Activated CD4-positive, alpha-beta T cell treated with anti-CD3 and anti-CD28 coated beads, Interleukin-2, amount 50 U/mL, for 48 hours (primary cell): ENCODE data around the gene LRRN3.

Source experiments
- DNase-seq, 2 experiments: peaks; one replicate each; pipeline ENCODE4 v3.0.0-alpha.2; 2020

LRRN3 gene

DNA sequence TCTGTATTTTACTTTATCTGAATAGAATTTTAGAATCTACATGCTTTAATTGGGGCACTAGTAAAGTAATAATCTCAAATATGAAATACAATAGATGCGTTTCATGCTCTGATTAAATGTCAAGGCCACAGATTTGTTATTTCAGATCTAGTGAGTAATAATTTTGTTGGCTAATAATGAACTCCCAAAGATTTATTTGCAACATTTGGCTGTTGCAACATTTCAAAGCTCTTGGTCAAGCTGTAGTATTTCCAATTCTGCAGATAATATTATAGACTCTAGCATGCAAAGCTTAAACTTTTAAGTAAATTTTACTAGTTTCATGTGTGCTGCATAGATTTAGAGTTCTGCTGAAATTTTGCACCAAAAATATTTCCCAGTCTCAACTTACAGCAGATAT, 16.7 kb downstream of the LRRN3 start:
- DNase-seq: no peak

DNA sequence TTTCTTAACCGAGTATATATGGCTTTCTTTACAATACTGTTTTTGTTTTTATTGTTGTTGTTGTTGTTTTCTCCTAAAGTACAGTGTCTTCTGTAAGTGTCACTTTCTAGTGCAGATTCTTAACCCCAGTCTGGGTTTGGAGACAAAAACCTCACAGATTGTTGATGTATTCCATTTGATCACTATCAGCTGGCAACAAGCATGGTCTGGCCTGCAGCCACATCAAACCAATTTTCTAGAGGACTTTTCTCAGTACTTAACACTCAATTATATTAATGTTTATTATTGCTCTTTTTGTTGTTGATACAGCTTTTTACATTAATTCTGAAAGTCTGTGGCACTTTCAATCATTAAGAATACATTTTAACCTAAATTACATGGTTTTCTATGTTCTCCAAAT, 17.1 kb downstream of the LRRN3 start:
- DNase-seq: no peak

DNA sequence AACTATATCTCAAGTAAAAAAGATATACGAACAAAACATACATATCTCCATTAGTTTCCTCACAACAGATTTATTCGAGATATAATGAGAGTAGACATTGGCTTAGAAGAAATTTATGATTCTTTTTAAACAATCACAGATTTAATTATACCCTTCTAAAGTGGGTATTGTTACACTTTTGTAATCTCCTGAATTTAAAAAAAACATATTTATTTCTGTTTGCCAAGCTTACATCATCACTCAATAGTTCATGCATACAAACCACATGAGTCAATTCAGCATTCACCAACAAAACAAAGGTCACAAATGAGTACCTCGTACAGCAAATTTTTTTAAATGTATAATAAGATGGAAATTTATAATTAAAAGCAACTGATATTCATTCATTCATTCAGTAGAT, 17.6 kb downstream of the LRRN3 start:
- no peak for DNase-seq

DNA sequence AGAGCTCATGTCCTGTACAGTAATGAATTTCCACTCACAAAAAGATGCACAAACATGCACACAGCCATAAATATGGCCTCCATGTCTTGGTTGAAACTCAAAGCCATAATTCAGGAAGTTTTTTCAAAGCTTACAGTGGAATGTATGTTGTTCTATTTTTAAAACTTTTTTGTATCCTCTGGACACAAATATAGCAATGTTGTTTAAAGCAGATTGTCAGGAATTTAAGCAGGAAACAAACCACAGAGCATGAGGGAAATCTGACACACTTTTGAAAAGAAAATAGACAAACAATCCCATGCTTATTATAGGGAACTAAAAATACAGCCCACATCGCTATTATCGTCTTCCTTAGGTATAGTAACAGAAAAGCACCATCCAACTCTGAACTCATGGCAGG, 21.5 kb downstream of the LRRN3 start:
- no peak for DNase-seq

DNA sequence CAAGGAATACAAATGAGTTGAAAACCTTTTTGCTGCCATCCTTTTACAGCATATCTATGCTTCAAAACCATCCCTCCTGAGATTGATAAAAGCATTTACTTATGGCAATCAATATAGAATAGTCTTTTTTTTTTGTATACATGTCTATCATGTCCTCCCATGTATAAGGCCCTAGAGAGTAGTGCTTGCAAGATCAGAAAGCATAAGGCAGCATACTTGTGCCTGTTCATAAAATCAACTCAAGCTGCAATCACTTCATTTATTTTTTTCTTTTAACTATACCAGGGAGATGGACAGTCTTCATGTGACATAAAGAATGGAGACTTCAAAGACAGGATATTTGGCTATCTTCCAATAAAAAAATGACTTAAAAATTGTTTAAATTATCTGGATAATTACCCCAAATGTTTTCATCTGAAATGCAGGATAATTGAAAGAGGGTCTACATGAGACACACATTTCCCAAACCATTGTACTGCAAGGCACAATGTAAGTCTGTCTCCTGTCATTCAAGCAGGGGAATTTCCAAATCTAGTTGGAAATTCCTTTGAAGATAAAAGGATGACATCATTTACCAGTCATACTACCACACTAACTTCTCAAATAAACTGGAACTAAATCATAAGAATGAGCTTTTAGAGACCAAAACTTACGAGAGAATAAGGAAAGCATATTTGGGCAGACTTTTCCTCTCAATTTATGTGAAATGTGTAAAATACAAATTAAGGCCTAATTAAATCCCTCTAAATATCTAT, 22.5 kb downstream of the LRRN3 start:
- no peak for DNase-seq

DNA sequence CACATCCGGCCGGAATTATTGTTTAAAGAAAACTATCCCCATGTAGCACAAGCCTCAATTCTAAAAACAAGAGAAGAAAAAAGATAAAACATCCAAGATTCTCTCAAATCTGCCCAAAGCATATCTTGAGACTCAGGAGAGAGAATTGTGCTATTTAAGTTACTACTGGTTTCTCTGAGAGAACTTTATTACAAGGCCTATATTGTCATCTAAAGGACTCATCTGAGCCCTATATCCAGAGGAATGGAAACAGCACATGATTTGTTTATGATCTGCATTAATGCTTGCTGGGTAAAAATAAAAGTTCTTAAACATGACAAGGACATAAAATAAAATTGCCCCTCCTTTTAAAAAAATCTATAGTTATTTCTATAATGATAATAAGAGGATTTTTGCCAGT, 25.0 kb downstream of the LRRN3 start:
- no peak for DNase-seq

DNA sequence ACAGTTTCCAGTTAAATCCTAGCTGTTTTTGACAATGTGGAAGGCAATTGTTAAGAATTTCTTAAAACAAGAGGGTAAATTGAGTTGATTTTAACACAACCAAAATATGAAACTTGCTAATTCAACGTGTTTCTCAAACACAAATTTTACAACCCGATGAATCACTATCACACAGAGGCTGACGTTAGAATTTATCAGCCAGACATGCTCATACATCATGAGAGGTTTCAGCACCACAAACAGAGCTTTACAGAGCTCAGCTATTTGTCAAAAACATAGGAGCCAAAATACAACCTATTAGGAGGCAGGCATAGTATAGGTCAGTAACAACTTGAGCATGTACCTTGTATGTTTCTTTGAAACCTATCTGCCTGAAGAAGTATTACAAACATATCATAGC, 36.1 kb downstream of the LRRN3 start:
- DNase-seq: no peak

DNA sequence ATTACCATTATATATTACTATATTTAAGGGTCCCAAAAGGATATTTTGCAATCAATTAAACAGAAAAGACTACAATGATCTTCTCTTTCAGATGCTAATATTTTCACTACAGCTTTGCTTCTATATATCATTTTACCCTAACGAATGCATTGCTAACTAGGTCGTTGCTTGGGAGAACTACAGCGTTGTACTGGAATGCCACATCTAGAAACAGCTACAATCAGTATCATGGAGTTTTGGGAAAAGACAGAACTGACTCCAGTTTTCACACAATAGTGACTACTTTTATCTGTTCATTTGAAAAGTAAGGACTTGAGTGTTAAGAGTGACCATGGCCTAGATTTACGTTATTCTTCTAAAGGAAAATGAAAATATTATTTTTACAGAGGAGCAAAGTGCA, 38.5 kb downstream of the LRRN3 start:
- no peak for DNase-seq

DNA sequence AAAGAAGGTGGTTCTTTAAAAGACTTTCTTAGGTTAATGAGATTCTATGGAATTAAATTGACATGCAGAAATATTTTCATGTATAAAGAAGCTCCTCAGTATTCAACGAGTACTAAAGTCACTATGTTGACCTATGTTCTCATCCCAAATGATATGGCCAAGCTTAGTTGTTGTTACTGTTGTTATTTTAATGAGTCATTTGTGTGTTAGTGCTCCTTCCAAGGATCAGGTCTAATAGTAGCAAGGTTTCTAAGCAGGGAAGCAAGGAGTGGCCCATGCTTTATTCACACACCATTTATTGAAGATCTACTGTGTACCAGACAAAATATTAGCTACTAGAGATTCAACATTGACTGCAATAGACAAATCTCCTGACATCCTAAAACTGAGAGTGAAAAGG, 41.9 kb downstream of the LRRN3 start:
- DNase-seq: no peak

DNA sequence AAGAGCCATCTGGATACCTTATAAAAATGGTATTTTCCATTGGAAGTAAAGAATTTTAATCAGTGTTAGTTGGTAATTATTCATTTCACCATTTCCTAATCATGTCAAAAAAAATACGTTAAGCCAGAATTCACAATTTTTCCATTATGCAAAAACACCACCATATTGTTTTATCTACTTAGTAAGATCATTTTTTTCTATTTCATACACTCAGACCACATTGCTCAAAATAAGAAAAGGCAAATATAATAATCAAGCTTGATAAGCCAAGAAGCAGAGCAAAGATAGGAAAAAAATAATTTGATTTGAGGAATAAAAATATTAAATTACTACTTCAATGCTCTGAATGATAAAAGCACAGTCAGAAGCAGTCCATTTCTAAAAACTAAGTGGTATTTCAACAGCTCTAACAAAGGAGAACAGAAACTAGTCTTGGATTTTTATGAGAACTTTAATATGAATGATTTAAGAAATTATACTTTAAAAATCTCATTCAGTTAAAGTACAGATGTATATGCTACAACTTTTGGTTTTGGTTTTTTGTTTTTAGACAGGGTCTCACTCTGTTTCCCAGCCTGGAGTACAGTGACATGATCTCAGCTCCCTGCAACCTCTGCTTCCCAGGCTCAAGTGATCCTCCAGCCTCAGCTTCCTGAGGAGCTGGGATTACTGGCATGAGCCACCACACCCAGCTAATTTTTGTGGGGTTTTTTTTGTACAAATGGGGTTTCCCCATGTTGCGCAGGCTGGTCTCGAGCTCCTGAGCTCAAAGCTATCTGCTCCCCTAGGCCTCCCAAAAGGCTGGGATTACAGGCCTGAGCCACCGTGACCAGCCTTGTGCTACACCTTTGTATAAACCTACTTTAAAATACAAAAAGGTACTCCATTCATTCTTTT, 46.6 kb downstream of the LRRN3 start:
- DNase-seq: peak; percentile 51 to 58

DNA sequence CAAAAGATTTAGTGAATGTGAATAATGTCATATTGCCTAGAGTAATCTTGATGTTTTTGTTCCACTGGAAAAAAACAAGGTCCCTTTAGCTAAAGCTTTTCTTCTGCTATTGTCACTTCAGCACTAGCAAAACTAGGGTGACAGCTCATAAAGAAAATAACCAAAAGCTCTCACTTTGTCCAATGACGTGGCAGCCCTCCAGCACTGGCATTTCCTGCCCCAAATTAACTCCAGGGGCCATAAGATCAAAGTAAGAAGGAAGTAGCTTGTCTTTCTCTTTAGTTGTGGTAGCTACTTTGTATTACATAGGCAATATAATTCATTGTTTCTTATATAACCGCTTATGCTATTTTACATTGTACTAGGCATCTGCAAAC, 47.3 kb downstream of the LRRN3 start:
- DNase-seq: peak; percentile 61 to 74

DNA sequence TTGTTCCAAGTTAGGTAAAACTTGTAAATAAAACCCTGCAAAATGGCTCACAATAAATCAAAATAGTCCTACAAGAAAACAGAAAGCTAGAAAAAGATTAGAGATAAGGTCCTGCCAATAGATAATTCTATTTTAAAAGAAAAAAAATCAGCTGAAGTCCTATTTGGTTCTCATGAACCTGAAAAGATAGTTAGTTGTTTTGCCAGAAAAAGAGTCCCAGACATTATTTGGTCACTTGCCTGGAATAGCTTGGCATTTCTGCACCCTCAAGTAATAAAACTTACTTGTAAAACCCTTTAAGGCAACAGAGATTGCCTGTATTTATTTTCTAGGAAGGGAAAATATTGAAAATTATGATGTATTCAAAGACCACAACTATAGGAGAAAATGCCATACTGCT, 47.7 kb downstream of the LRRN3 start:
- DNase-seq: no peak

DNA sequence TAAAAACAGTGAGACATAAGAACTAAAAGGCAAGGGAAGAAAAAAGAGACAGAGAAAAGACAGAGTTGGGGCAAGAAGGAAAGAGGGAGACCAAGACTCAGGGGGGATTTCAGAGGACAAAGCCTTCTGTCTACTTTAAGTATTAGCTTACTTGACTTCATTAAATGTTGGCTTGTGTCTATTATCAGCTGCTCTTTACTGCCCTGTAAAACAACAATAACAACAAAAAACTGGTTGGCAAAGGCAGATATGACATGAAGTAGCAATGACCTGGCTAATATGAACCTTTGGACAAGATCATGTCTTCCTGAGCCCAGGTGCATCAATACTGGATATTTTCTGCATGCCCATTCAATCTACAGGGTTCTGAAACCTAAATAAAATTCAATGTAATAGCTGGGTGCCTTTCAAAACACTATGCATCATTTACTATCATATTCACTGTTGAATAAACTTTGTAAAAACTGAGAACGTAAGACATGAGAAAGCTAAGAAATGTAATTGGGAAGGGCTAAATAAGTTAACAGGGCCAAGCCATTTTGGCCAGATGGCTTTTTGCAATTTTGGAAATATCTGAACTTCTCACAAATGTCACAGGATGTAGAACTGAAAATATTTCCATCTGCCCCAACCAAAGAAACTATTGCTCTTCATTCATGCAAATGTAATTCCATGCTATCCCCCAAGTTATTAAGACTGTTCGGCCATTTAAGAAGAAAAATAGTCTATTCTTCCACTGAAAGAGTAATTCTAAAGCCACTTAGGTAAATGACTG, 49.4 kb downstream of the LRRN3 start:
- DNase-seq: no peak

DNA sequence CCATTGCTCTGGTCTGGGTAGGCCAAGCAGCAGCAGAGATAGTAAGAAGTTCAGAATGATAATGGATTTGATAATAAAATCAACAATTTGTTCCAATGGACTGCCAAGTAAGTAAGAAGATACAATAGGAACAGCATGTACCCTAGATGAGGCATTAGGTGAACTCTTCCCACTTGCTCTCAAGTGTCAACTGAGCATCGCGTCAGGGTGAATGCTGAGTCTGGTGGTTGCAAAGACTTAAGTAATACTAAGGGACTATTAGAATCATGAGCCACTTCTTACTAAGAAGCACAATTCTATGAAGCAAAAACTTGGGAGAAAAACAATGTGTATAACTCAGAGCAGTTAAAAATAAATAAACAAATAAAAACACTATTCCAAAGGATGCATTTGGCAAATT, 54.5 kb downstream of the LRRN3 start:
- no peak for DNase-seq

DNA sequence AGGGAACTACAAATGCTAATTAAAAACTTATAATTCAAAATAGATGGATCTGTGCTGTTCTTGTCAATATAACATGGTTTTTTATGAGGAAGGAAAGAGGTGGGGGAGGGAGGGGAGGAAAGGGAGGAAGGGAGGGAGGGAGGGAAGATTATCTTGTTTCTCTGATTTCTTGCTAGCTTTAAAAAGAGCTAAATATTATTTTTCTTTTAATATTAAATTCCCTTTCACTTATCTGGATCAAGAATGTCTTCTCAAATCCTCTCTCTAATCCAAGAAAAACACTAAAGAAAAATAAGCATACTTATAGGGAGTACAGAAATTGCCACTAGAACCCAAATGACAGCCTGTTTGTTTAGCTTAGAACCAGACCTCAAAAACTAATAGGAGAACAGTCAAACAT, 55.2 kb downstream of the LRRN3 start:
- DNase-seq: no peak

DNA sequence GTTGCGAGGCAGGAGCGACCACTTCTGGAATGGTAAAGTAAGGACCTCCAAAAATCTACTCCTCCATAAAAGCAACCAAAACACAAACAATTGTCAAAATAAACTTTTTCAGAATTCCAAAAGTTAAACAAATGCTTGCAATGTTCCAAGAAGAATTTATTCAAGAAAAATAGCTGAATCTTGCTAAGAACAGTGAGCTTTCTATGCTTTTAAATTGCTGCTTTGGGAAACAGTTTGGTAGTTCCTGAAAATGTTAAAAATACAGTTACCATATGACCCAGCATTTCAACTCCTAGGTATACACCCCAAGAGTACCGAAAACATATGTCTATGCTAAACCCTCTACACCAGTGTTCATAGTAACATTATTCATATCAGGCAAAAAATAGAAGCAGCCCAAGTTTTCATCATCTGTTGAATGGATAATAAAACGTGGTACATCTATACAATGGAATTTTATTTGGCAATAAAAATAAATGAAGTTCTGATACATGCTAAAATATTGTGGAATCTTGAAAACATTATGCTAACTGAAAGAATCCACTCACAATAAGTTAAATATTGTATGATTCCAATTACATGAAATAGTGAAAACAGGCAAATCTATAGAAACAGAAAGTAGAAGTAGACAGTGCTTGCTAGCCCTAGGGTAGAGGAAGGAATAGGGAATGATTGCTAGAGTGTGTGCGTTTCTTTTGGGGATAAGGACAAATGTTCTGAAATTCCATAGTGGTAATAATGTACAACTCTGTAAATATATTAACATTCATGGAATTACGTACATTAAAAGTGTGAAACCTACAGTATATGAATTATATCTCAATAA, 57.0 kb downstream of the LRRN3 start:
- DNase-seq: no peak

DNA sequence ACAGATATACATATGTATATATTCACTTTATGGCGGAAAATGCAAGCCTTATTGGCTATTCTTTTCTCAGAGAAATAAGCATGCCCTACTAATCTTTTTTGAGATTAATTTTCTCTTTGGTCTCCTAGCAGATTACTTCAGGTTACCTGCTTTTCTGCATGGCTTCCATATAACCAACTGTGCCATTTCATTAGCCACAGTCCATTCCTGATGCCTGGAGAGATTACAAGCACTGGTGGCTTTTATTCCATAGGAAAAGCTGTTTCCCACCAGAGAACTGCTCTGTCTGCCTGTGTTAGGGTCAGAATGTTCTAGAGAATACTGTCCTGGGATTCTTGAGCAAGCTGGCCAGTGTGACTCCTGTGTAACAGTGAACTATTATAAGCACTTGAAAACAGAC, 59.8 kb downstream of the LRRN3 start:
- no peak for DNase-seq

DNA sequence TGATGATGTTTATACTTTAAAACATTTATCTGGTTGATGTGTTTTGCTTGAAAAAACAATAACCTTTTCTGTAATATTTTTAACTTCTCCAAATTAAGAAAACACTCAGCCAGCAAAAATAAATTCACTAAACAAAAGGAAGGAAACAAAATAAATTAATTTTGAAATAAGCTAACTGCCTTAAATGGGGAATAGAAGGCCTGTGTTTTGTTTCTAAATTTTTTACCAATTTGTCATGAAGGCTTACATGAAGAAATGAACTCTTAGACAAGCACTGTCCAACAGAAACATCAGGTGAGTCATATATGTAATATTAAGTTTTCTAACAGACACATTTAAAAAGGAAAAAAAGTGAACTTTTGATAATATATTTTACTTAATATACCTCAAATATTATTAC, 68.5 kb downstream of the LRRN3 start:
- DNase-seq: no peak

DNA sequence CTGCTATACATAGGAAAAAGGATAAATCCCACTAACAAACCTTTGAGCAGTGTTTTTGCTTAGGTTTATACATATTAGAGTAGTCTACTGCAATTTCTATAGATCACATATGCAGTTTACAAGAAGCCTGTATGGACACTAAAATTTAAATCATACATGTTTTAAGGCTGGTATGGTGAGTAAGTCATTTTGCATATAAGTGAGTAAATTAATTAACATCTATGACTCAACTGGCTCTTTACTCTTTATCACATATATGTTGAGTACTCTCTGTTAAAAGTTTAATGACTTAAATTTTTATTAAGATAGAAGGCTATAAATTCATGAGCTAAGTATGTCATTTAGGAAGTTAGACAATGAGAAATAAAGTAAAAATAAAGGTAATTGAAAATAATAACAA, 69.4 kb downstream of the LRRN3 start:
- DNase-seq: no peak

DNA sequence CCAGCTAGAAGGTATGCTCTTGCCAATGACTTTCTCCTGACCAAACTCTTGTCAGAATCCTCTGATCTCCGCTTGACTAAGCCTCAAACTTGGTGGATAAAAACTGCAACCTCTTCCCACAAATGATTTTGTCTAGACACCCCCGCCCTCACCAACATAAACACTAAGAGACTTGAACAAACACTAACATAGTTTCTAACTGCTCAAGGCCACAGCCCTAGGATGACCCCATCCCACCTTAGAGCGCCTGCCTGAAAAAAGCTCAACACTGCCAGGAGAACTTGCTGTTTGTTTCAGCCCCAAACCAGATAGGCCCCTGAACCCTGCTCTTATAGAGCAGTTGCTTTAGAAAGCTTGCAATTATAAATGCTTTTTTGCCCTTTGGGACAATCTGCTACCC, 71.8 kb downstream of the LRRN3 start:
- DNase-seq: no peak

DNA sequence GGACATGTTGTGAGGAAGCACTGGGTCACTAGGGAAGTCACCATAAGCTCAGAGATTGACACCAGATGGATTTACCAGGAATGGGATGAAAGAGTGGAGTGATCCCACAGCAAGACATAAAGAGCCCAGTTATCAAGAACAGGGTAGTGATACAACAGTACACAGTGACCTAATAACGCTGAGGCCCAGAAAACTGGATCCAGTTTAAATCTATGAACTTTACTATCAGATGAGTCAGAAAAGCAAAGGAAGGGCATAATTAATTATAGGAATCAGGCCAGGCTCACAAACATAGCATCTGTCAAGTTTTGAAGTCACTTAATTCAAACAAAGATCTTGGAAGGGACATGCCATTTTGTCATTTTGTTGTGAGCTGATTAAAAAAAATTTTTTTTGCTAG, 73.5 kb downstream of the LRRN3 start:
- no peak for DNase-seq

DNA sequence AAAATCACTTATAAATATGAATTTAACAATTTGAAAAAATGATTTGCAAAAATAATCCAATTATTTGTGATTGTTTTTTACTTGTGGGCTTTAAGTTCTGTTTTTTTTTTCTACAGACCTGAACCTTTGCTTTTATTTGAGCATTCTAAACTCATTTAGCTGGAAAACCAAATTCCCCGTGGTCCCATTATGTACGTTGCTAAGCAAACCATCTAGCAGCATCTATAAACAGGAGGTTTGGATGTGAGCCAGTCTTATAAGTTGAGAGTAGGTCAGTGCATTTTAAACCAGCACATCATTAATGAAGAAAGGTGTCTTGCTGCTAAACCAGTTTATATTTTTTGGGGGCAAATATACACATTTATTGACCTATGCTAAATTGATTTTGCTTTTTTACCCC, 77.3 kb downstream of the LRRN3 start:
- no peak for DNase-seq
